ENCODE results near the gene PTPN23. TPM values are rescaled to one million over a fixed set of nuclear protein-coding genes. Genes with fewer than 3 reads are reported as not detected.

PTPN23 gene
- total and polyA plus RNA-seq, 2 experiments from 2014 or later: 11.9 to 20.5 TPM

Other genes with a start within 250 kb of the PTPN23 start
- gene SETD2, start 216.9 kb upstream of the PTPN23 start, total RNA-seq: 34.4 and 37.8 TPM in 2 replicates
- gene SETD2, start 216.9 kb upstream of the PTPN23 start, polyA plus RNA-seq: 11.4 and 11.9 TPM in 2 replicates
- gene KIF9, start 98.2 kb upstream of the PTPN23 start, total RNA-seq: 4.2 and 10.4 TPM in 2 replicates
- 5.3 and 9.8 TPM in 2 replicates for gene KIF9, start 98.2 kb upstream of the PTPN23 start, polyA plus RNA-seq
- 10.8 and 11.6 TPM in 2 replicates for gene KLHL18, start 98.1 kb upstream of the PTPN23 start, total RNA-seq
- 13.6 and 15.1 TPM in 2 replicates for gene KLHL18, start 98.1 kb upstream of the PTPN23 start, polyA plus RNA-seq
- gene SCAP, start 94.9 kb downstream of the PTPN23 start, total RNA-seq: 73.8 and 94.8 TPM in 2 replicates
- gene SCAP, start 94.9 kb downstream of the PTPN23 start, polyA plus RNA-seq: 83.2 and 89.3 TPM in 2 replicates
- 21.1 and 34.4 TPM in 2 replicates for gene ELP6, start 132.7 kb downstream of the PTPN23 start, total RNA-seq
- 32.6 and 37.3 TPM in 2 replicates for gene ELP6, start 132.7 kb downstream of the PTPN23 start, polyA plus RNA-seq
- 0.44 and 0.47 TPM in 2 replicates for gene CSPG5, start 197.8 kb downstream of the PTPN23 start, total RNA-seq
- 0.32 and 0.34 TPM in 2 replicates for gene CSPG5, start 197.8 kb downstream of the PTPN23 start, polyA plus RNA-seq